Measurements from ENCODE around the gene SUSD2.

SUSD2 gene

GRCh38 chr22:24145446-24146193, 35.7 kb upstream of the SUSD2 start:
- no peak overlapping the region for H3K4me3 Mint-ChIP-seq
- intact Hi-C loops (cut with micrococcal nuclease) = no loop called here

GRCh38 chr22:24146194-24146616, 35.1 kb upstream of the SUSD2 start:
- H3K4me3 Mint-ChIP-seq = peak overlapping the region; percentile 17
- H3K4me1 Mint-ChIP-seq (ENCODE audit: low read depth) = peaks cover 83% of the 10 kb centered on the region
- no peaks in the 10 kb centered on the region for H3K9me3 Mint-ChIP-seq
- peak overlapping the region; percentile 74 for H3K27ac Mint-ChIP-seq
- intact Hi-C loops (cut with micrococcal nuclease) = no loop called here
- H3K27me3 Mint-ChIP-seq = no peaks in the 10 kb centered on the region
- H3K36me3 Mint-ChIP-seq (ENCODE audit: low read depth) = peaks cover 80% of the 10 kb centered on the region

More at GRCh38 chr22:24145446-24146193, 35.7 kb upstream of the SUSD2 start:
- Mint-ChIP-seq H3K27me3 (no peaks in the 10 kb centered on the region), H3K4me1 (ENCODE audit: low read depth) (peaks cover 88% of the 10 kb centered on the region), H3K27ac (peak overlapping the region; percentile 74), H3K36me3 (ENCODE audit: low read depth) (peaks cover 75% of the 10 kb centered on the region), H3K9me3 (no peaks in the 10 kb centered on the region)

- Mint-ChIP-seq H3K36me3 (ENCODE audit: low read depth) (peaks cover 80% of the 10 kb centered on the region), H3K27ac (peak overlapping the region; percentile 77), H3K27me3 (no peaks in the 10 kb centered on the region), H3K9me3 (no peaks in the 10 kb centered on the region), H3K4me1 (ENCODE audit: low read depth) (peaks cover 76% of the 10 kb centered on the region), H3K4me3 (no peak overlapping the region)
- intact Hi-C loops (cut with micrococcal nuclease) = no loop called here
Measured at GRCh38 chr22:24146791-24147353, 34.4 kb upstream of the SUSD2 start.

- Mint-ChIP-seq H3K4me3 (no peak overlapping the region), H3K9me3 (no peaks in the 10 kb centered on the region), H3K4me1 (ENCODE audit: low read depth) (peaks cover 68% of the 10 kb centered on the region), H3K27ac (peak overlapping the region; percentile 77), H3K36me3 (ENCODE audit: low read depth) (peaks cover 80% of the 10 kb centered on the region), H3K27me3 (no peaks in the 10 kb centered on the region)
- intact Hi-C loops (cut with micrococcal nuclease) = no loop called here
Measured at GRCh38 chr22:24147666-24148065, 33.6 kb upstream of the SUSD2 start.

DNA sequence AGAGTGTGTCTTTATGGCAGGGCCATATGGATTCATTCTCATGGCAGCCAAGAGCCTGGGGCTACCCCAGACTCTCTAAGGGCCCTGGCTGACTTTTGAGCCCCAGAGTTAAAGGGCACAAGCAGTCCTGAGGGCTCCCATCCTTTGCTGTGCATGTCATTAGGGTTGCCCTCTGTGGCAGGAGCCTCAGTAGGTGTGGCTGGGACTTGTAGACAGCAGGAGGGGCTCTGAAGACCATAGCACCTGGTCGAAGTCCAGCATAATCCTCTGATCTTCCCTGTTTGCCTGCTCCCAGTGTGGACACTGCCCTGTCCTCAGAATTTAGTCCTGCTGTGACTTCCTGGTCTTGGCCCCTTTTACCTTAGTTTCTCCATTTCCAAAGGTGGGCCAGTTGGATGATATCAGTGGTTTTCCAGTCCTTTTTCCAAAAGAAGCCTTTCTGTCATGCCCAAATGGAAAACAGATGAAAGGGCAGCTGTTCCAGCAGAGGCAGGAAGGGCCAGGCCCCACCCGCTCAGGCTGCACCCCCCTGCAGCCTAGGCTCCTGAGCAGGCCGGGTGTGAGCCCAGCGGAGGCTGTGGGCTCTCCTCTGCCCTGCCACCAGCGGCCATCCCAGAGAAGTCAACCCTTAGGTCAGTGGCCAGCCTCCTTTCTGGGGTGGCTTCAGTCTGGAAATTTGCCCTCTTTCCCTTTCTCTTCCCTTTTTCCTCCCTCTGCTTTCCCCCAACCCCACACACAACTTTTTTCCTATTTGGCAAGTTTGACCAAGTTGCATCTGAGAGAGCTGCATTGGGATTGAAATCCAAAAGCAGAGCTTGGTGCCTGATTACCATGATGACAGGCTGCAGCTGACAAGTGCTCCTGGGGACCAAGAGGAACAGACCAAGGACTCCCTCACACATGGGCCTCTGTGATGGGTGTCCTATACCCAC, 32.8 kb upstream of the SUSD2 start:
- H3K27me3 Mint-ChIP-seq = no peaks in the 10 kb centered on the region
- no peak overlapping the region for H3K4me3 Mint-ChIP-seq
- intact Hi-C loops (cut with micrococcal nuclease) = no loop called here
- peaks cover 75% of the 10 kb centered on the region for H3K36me3 Mint-ChIP-seq (ENCODE audit: low read depth)
- H3K27ac Mint-ChIP-seq = no peak overlapping the region
- H3K4me1 Mint-ChIP-seq (ENCODE audit: low read depth) = peaks cover 68% of the 10 kb centered on the region
- H3K9me3 Mint-ChIP-seq = no peaks in the 10 kb centered on the region

- Mint-ChIP-seq H3K9me3 (no peaks in the 10 kb centered on the region), H3K27me3 (no peaks in the 10 kb centered on the region), H3K27ac (no peak overlapping the region), H3K4me3 (no peak overlapping the region), H3K36me3 (ENCODE audit: low read depth) (peaks cover 68% of the 10 kb centered on the region), H3K4me1 (ENCODE audit: low read depth) (peaks cover 67% of the 10 kb centered on the region)
- intact Hi-C loops (cut with micrococcal nuclease) = no loop called here
Measured at GRCh38 chr22:24149198-24149590, 32.1 kb upstream of the SUSD2 start.

DNA sequence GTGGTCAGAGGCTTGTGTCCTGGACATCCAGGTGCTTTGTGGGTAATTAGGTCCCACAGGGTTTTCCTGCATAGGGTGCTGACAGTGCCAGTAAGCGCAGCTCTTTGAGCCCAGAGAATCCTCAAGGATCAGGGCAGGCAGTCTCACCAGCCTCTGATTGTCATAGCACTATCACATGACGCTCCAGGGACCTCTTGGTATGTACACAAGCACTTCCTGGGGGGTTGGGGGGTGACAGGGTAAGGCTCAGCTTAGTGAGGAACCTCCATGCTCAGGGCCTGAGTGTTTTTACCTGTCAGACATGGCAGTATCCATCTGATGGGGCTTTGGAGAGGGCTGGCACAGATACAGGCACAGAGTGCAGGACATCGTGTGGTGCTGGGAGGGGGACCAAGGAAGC, 27.9 kb upstream of the SUSD2 start:
- Mint-ChIP-seq H3K4me3 (no peak overlapping the region), H3K36me3 (ENCODE audit: low read depth) (peaks cover 50% of the 10 kb centered on the region), H3K27me3 (no peaks in the 10 kb centered on the region), H3K9me3 (no peaks in the 10 kb centered on the region), H3K27ac (no peak overlapping the region), H3K4me1 (ENCODE audit: low read depth) (peaks cover 62% of the 10 kb centered on the region)
- intact Hi-C loops (cut with micrococcal nuclease) = no loop called here

DNA sequence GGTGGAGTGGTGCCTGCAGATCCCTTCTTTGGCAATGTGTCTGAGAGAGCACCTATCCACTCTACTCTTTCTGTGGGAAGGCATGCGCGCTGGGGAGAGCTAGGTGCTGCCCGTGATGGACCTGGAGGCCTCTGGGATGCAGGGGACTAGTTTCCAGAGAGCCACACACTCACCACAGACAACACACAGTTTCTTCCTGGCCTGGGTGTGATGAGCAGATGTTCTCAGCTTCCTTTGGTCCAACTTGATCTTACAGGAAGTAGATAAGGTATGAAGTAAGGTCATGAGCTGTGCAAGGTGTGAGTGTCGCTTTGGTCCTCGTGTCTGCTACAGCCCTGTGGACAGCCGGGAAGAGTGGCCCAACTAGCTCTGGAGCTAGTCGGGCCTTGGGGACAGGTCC, 27.3 kb upstream of the SUSD2 start:
- peaks cover 44% of the 10 kb centered on the region for H3K36me3 Mint-ChIP-seq (ENCODE audit: low read depth)
- H3K4me3 Mint-ChIP-seq = no peak overlapping the region
- no peaks in the 10 kb centered on the region for H3K27me3 Mint-ChIP-seq
- H3K9me3 Mint-ChIP-seq = no peaks in the 10 kb centered on the region
- H3K27ac Mint-ChIP-seq = no peak overlapping the region
- H3K4me1 Mint-ChIP-seq (ENCODE audit: low read depth) = peaks cover 62% of the 10 kb centered on the region
- intact Hi-C loops (cut with micrococcal nuclease) = no loop called here

- no peak overlapping the region for H3K27ac Mint-ChIP-seq
- no peaks in the 10 kb centered on the region for H3K27me3 Mint-ChIP-seq
- peaks cover 43% of the 10 kb centered on the region for H3K36me3 Mint-ChIP-seq (ENCODE audit: low read depth)
- H3K4me1 Mint-ChIP-seq (ENCODE audit: low read depth) = peaks cover 64% of the 10 kb centered on the region
- intact Hi-C loops (cut with micrococcal nuclease) = no loop called here
- no peaks in the 10 kb centered on the region for H3K9me3 Mint-ChIP-seq
- no peak overlapping the region for H3K4me3 Mint-ChIP-seq
Measured at GRCh38 chr22:24154826-24155225, 26.5 kb upstream of the SUSD2 start.

DNA sequence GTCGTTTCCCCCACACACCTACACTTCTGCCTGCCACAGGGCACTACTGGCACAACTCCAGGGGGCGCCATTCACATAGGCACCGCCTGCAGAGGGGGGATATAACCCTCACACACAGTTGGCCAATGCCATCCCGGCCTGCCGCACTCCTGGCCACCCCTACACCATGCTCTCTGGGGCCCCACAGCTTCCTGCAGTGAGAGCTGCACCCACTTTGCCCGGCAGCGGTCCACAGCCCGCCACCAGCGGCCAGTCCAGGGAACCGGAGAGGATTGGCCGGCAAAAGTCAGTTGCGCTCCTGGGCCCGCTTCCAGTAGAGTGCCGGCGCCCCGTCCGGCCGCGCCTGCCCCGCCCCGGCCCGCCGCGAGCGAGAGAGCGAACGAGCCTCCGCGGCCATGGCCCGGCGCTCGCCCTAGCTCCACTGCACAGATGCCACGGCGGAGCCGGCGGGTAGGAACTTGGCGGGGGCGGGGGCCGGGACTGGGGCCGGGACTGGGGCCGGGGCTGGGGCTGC, 25.6 kb upstream of the SUSD2 start:
- H3K27ac Mint-ChIP-seq = peak overlapping the region; percentile 4
- intact Hi-C loops (cut with micrococcal nuclease) = no loop called here
- no peaks in the 10 kb centered on the region for H3K9me3 Mint-ChIP-seq
- H3K4me3 Mint-ChIP-seq = peak overlapping the region; percentile 87
- H3K36me3 Mint-ChIP-seq (ENCODE audit: low read depth) = peaks cover 42% of the 10 kb centered on the region
- H3K4me1 Mint-ChIP-seq (ENCODE audit: low read depth) = peaks cover 69% of the 10 kb centered on the region
- no peaks in the 10 kb centered on the region for H3K27me3 Mint-ChIP-seq

DNA sequence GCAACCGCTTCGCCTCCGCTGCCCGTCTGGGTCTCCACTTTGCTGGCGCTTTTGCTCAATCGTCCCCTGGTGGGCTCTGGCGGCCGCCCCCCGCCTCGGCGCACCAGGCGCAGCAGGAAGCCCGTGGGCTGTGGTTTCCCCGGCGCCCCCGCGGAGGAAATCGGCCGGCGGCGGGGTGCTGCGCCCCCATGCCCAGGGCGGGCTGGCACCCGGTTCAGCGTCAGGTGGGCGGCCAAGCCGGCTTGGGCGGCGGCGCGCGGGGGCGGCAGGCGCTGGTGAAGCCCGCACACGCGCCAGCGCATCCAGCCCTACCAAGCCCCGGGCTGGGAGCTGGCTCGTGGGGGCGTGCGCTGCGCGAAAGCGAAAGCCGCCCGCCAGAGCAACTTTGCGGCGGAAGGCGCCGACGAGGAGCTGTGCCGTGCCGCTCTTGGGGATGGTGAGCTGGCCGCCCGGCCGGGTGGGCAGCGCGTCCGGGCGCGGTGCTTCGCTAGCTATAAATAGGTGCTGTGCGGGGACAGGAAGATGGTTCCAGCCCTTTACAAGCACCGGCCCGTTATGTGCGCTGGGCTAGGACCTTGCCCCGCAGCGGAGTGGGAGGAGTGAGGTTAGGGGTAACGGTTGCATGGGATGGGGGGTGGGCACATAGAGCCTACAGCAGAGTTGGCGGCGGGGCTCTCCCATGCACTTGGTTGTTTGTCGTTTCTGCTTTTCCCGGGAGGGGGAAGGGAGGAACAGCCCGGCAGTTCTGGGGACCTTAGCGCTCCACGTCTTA, 25.0 kb upstream of the SUSD2 start:
- intact Hi-C loops (cut with micrococcal nuclease) = no loop called here
- Mint-ChIP-seq H3K27me3 (no peaks in the 10 kb centered on the region), H3K4me1 (ENCODE audit: low read depth) (peaks cover 75% of the 10 kb centered on the region), H3K36me3 (ENCODE audit: low read depth) (peaks cover 42% of the 10 kb centered on the region), H3K4me3 (peak overlapping the region; percentile 87), H3K9me3 (no peaks in the 10 kb centered on the region), H3K27ac (peak overlapping the region; percentile 64)

DNA sequence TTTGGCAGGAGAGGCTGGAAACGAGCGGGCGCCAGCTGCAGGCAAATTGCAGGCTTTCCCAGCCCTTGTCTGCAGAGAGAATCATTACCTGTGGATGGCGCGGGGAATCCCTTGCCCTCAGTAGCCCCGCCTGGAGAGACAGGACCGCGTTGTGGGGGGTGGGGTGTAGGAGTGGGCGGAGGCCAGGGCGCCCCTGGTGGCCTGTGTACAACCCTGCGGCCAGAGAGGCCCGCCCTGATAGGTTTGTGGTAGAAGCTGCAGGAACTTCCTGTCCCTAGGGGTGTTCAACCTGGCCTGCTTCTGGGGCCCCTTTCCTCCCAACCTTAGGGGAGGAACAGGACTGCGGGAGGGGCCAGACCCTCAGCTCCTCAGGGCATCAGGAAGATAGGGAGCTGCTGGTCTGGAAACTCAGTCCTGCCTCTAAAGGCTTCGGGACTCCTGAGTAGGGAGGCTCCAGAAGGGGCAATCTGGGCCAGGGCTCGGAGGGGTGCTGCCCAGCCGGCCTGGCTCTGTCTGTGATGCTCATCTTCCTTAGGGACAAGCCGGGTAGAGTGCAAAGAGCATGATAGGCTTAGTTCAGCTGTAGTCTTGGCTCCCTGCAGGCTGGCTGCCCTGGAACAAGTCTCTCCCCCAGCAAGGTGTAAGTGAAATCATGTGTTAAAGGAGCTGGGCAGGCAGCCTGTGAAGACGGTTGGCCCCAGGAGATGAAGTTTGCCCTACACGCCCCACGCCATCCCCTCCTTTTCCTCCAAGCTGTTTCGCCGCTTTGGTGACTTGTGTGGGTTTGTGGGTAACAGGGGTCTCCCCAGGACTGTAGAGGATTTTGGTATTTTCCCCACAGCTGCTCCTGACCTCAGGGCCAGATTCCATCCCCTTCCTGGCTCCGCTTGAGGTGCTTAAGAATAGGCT, 24.1 kb upstream of the SUSD2 start:
- H3K27me3 Mint-ChIP-seq = no peaks in the 10 kb centered on the region
- peaks cover 42% of the 10 kb centered on the region for H3K36me3 Mint-ChIP-seq (ENCODE audit: low read depth)
- peaks cover 83% of the 10 kb centered on the region for H3K4me1 Mint-ChIP-seq (ENCODE audit: low read depth)
- H3K9me3 Mint-ChIP-seq = no peaks in the 10 kb centered on the region
- H3K27ac Mint-ChIP-seq = peak overlapping the region; percentile 64
- intact Hi-C loops (cut with micrococcal nuclease) = no loop called here
- H3K4me3 Mint-ChIP-seq = peak overlapping the region; percentile 87

DNA sequence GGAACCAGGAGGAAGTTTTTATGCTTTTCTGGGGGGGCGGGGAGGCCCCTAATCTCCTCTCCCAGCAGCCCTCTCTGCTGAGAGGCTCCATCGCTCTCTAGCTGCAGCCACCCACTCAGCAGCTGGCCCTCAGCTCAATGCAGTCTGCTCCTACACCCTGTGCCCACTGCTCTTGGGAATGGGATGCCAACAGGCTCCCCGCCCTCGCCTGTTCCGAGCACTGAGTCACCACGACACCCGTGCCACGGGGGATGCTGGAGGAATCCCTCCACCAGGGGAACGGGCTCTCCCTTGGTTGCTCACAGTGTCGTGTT, 23.5 kb upstream of the SUSD2 start:
- H3K4me1 Mint-ChIP-seq (ENCODE audit: low read depth) = peaks cover 86% of the 10 kb centered on the region
- no peak overlapping the region for H3K27ac Mint-ChIP-seq
- H3K36me3 Mint-ChIP-seq (ENCODE audit: low read depth) = peaks cover 42% of the 10 kb centered on the region
- H3K4me3 Mint-ChIP-seq = peak overlapping the region; percentile 11
- intact Hi-C loops (cut with micrococcal nuclease) = no loop called here
- no peaks in the 10 kb centered on the region for H3K27me3 Mint-ChIP-seq
- no peaks in the 10 kb centered on the region for H3K9me3 Mint-ChIP-seq
